GM12878 (cell line): ENCODE results near the gene NACC1. TPM values are rescaled to one million over a fixed set of nuclear protein-coding genes. Genes with fewer than 3 reads are reported as not detected.
A peak's percentile ranks its signal among the peaks of the same experiment; 100 is the strongest.

Source experiments
- ATF2 ChIP-seq: IDR thresholded peaks from 2 replicates; pipeline ENCODE4 v1.6.1; 2012; ENCODE audit warnings: low read length, inconsistent platforms
- ATF7 ChIP-seq: fragments of 450-650 bp; IDR thresholded peaks from 2 replicates; pipeline ENCODE4 v1.6.1; 2016; ENCODE audit warnings: low read depth, mild to moderate bottlenecking
- BHLHE40 ChIP-seq, 2 experiments: fragments of 450-650 bp in 1 of 2; IDR thresholded peaks; 2 replicates each; pipeline ENCODE4 v1.6.1; 2011 to 2017; ENCODE audit warnings: low read depth in 2 of 2, borderline replicate concordance in 1 of 2, improper control_type of control experiment in 1 of 2, low read length in 1 of 2, mild to moderate bottlenecking in 1 of 2
- CBFB ChIP-seq: IDR thresholded peaks from 2 replicates; pipeline ENCODE4 v1.6.1; 2016; ENCODE audit warnings: antibody characterized with exemption, low read depth
- CBX3 ChIP-seq: fragments of 200-600 bp; sonication (generic); IDR thresholded peaks from 2 replicates; pipeline ENCODE4 v1.6.1; 2016; ENCODE audit warnings: low read depth, borderline replicate concordance
- CHD2 ChIP-seq: IDR thresholded peaks from 2 replicates; pipeline ENCODE4 v1.6.1; 2011; ENCODE audit warnings: low read depth, low read length, improper control_type of control experiment, borderline replicate concordance
- CREM ChIP-seq: IDR thresholded peaks from 2 replicates; pipeline ENCODE4 v1.6.1; 2014; ENCODE audit warnings: antibody characterized with exemption, low read depth
- ETV6 ChIP-seq, 2 experiments: fragments of 450-650 bp in 1 of 2; IDR thresholded peaks in 1 of 2; conservative IDR thresholded peaks in 1 of 2; 2 replicates each; pipeline ENCODE4 v1.6.1; 2014; ENCODE audit warnings: antibody characterized with exemption in 1 of 2, borderline replicate concordance in 1 of 2, low read depth in 1 of 2, mild to moderate bottlenecking in 1 of 2, moderate library complexity in 1 of 2
- GABPA ChIP-seq: IDR thresholded peaks from 2 replicates; pipeline ENCODE4 v1.6.1; 2014; ENCODE audit warnings: antibody characterized with exemption, low read depth, mild to moderate bottlenecking, inconsistent platforms
- GATAD2B ChIP-seq: fragments of 450-650 bp; conservative IDR thresholded peaks from 2 replicates; pipeline ENCODE4 v1.6.1; 2017; ENCODE audit warnings: low read depth, mild to moderate bottlenecking, moderate library complexity
- HCFC1 ChIP-seq: fragments of 150-350 bp; IDR thresholded peaks from 2 replicates; pipeline ENCODE4 v1.6.1; 2014; ENCODE audit warnings: low read length
- KAT2A ChIP-seq: conservative IDR thresholded peaks from 2 replicates; pipeline ENCODE4 v1.6.1; 2011; ENCODE audit warnings: low read depth, low read length; ENCODE audit not compliant: control insufficient read depth
- NFXL1 ChIP-seq: fragments of 450-650 bp; IDR thresholded peaks from 2 replicates; pipeline ENCODE4 v1.6.1; 2017; ENCODE audit warnings: antibody characterized with exemption, mild to moderate bottlenecking, borderline replicate concordance
- NR2C1 ChIP-seq: fragments of 450-650 bp; IDR thresholded peaks from 2 replicates; pipeline ENCODE4 v1.6.1; 2017; ENCODE audit warnings: antibody characterized with exemption, mild to moderate bottlenecking, moderate library complexity
- PRDM15 ChIP-seq: fragments of 450-650 bp; formaldehyde crosslinking; IDR thresholded peaks from 2 replicates; pipeline ENCODE4 v1.4.0; 2020; ENCODE audit warnings: mild to moderate bottlenecking, moderate library complexity
- RAD51 ChIP-seq: fragments of 450-650 bp; IDR thresholded peaks from 2 replicates; pipeline ENCODE4 v1.6.1; 2016; ENCODE audit warnings: moderate library complexity, mild to moderate bottlenecking, inconsistent platforms
- RELB ChIP-seq: fragments of 450-650 bp; IDR thresholded peaks from 2 replicates; pipeline ENCODE4 v1.6.1; 2017; ENCODE audit warnings: low read depth, mild to moderate bottlenecking, moderate library complexity
- SMARCA5 ChIP-seq: fragments of 450-650 bp; IDR thresholded peaks from 2 replicates; pipeline ENCODE4 v1.6.1; 2017; ENCODE audit warnings: mild to moderate bottlenecking
- SMC3 ChIP-seq: IDR thresholded peaks from 2 replicates; pipeline ENCODE4 v1.6.1; 2011; ENCODE audit warnings: low read length, improper control_type of control experiment, borderline replicate concordance
- TCF12 ChIP-seq: IDR thresholded peaks from 2 replicates; pipeline ENCODE4 v1.6.1; 2011; ENCODE audit warnings: low read depth, mild to moderate bottlenecking, low read length
- TCF3 ChIP-seq: IDR thresholded peaks from 2 replicates; pipeline ENCODE4 v1.6.1; 2012; ENCODE audit warnings: low read depth, mild to moderate bottlenecking, low read length, borderline replicate concordance; ENCODE audit not compliant: insufficient read depth
- YY1 ChIP-seq: IDR thresholded peaks from 2 replicates; pipeline ENCODE4 v1.6.1; 2011; ENCODE audit warnings: low read depth, mild to moderate bottlenecking, low read length
- ZZZ3 ChIP-seq: IDR thresholded peaks from 2 replicates; pipeline ENCODE4 v1.6.1; 2011; ENCODE audit warnings: low read depth; ENCODE audit not compliant: control insufficient read depth, insufficient read length
- polyA plus RNA-seq, 11 experiments: library from polyadenylated mRNA; depleted of rRNA in 4 of 11; unstranded in 6 of 11; stranded (reverse) in 5 of 11; fragments of >200 nt; fragmentation: Nextera tagmentation in 4 of 11; fragmentation: Illumina TruSeq in 1 of 11; extraction: Ambion mirVana in 4 of 11; extraction: Trizol in 1 of 11; gene quantifications; 1 replicate in 1 of 11; 2 replicates in 10 of 11; pipeline versions ENCODE4 v1.2.1 to v1.2.3, GENCODE V29; 2011 to 2016; ENCODE audit warnings: inconsistent platforms in 2 of 11, missing spikeins in 2 of 11, low read depth in 1 of 11
- total RNA-seq, 4 experiments: library from RNA; depleted of rRNA in 3 of 4; stranded (reverse); fragments of >200 nt in 3 of 4; fragmentation: Illumina TruSeq in 1 of 4; extraction: Trizol in 1 of 4; gene quantifications; 2 replicates each; pipeline versions ENCODE4 v1.2.1 to v1.2.3, GENCODE V29; 2013 to 2021
- TF ChIP-seq, protein P1 (sequence below): IDR thresholded peaks from 2 replicates; pipeline ENCODE4 v1.6.1; 2012; ENCODE audit warnings: low read depth, low read length, improper control_type of control experiment

Gene NACC1
- total and polyA plus RNA-seq, 10 of the 15 experiments (the other 5 are each of a cell fraction or from before 2014, with no cell fraction given) = 0.18 to 120 (median 19.2) TPM

GRCh38 chr19:13151605-13152355 lies 33.7 kb downstream of the NACC1 start (continued):
- TF ChIP-seq PRDM15 (CRISPR knock-in tag) = no peak
- no peak; the same call in 1 of the 2 replicates for TF ChIP-seq TCF12
- no peak for TF ChIP-seq ZZZ3
- no peak for TF ChIP-seq HCFC1
- TF ChIP-seq CREM = peak; percentile 84
- TF ChIP-seq CHD2 = peak; percentile 38; the same call in 1 of the 2 replicates
- no peak for TF ChIP-seq NR2C1
- TF ChIP-seq NFXL1 = no peak
- peak; percentile 66 to 87 for TF ChIP-seq BHLHE40 (IDR thresholded peaks at IDR 0.05; ENCODE audit: borderline replicate concordance in 1 of 2, low read depth in 2 of 2, low read length in 1 of 2)
- peak; percentile 99 for TF ChIP-seq RELB
- TF ChIP-seq TCF3 = no peak
- TF ChIP-seq CBFB = peak; percentile 29; the same call in 1 of the 2 replicates
- no peak for TF ChIP-seq SMC3
- TF ChIP-seq SMARCA5 = no peak
- no peak for TF ChIP-seq KAT2A
- TF ChIP-seq, protein P1, sequence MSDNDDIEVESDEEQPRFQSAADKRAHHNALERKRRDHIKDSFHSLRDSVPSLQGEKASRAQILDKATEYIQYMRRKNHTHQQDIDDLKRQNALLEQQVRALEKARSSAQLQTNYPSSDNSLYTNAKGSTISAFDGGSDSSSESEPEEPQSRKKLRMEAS = peak; percentile 92
- 0 out of 2 replicates have a peak, but pooled peaks have one; percentile 5 for TF ChIP-seq YY1
- no peak; a peak in 1 of 4 replicates for TF ChIP-seq ETV6 (conservative IDR thresholded peaks at IDR 0.05 in 1 of 2, IDR thresholded peaks at IDR 0.05 in 1 of 2; ENCODE audit: borderline replicate concordance in 1 of 2, low read depth in 1 of 2)
- peak; percentile 31; the same call in 1 of the 2 replicates for TF ChIP-seq GATAD2B
- TF ChIP-seq GABPA = no peak
- TF ChIP-seq ATF2 = no peak
- TF ChIP-seq ATF7 = peak; percentile 71
- no peak for TF ChIP-seq CBX3
- peak; percentile 68; the same call in 1 of the 2 replicates for TF ChIP-seq RAD51
